Activated T-helper 1 cell treated with Interleukin-2 at 50 U/mL for 16 hours (primary cell): Measurements from ENCODE around the gene SLC9A4.
"Not testable (repeated sequence)": the region's sequence is repeated elsewhere in the genome, so short reads cannot be mapped to it uniquely, and the experiment has no call there.

Experiments used
- DNase-seq: peaks from one replicate; pipeline ENCODE4 v3.0.0-alpha.2; 2020; ENCODE audit warnings: low read depth

The SLC9A4 gene

GRCh38 chr2:102550151-102550550, 77.1 kb downstream of the SLC9A4 start:
- DNase-seq: no peak

- no peak for DNase-seq
Observed at GRCh38 chr2:102551329-102552096, 78.5 kb downstream of the SLC9A4 start.

GRCh38 chr2:102553601-102554000, 80.6 kb downstream of the SLC9A4 start:
- DNase-seq: no peak

- DNase-seq: no peak
Observed at GRCh38 chr2:102558463-102558862, 85.4 kb downstream of the SLC9A4 start.

GRCh38 chr2:102562542-102562941, 89.5 kb downstream of the SLC9A4 start:
- DNase-seq: not testable (repeated sequence)

GRCh38 chr2:102575888-102576287, 102.9 kb downstream of the SLC9A4 start:
- DNase-seq: no peak

GRCh38 chr2:102578376-102578775, 105.3 kb downstream of the SLC9A4 start:
- DNase-seq: no peak

GRCh38 chr2:102581911-102582310, 108.9 kb downstream of the SLC9A4 start:
- no peak for DNase-seq

- DNase-seq: no peak
Observed at GRCh38 chr2:102582845-102583244, 109.8 kb downstream of the SLC9A4 start.
